22Rv1 (cell line): ENCODE data around the gene SRI.

Source experiments
- H3K27ac ChIP-seq: fragments of 450-650 bp; 2 replicates; pipeline ENCODE4 v1.5.1; 2017
- ZFX ChIP-seq: fragments of 450-650 bp; IDR thresholded peaks from 2 replicates; pipeline ENCODE4 v1.6.1; 2017; ENCODE audit warnings: antibody characterized with exemption, borderline replicate concordance
- TF ChIP-seq, protein P1 (sequence below): fragments of 450-650 bp; IDR thresholded peaks from 2 replicates; pipeline ENCODE4 v1.5.1; 2017; ENCODE audit warnings: mild to moderate bottlenecking

Gene SRI

GRCh38 chr7:88203401-88203800, 16.4 kb downstream of the SRI start:
- TF ChIP-seq, protein P1, sequence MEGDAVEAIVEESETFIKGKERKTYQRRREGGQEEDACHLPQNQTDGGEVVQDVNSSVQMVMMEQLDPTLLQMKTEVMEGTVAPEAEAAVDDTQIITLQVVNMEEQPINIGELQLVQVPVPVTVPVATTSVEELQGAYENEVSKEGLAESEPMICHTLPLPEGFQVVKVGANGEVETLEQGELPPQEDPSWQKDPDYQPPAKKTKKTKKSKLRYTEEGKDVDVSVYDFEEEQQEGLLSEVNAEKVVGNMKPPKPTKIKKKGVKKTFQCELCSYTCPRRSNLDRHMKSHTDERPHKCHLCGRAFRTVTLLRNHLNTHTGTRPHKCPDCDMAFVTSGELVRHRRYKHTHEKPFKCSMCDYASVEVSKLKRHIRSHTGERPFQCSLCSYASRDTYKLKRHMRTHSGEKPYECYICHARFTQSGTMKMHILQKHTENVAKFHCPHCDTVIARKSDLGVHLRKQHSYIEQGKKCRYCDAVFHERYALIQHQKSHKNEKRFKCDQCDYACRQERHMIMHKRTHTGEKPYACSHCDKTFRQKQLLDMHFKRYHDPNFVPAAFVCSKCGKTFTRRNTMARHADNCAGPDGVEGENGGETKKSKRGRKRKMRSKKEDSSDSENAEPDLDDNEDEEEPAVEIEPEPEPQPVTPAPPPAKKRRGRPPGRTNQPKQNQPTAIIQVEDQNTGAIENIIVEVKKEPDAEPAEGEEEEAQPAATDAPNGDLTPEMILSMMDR: no peak
- no peak for TF ChIP-seq ZFX
- H3K27ac ChIP-seq: no peak overlapping the region

DNA sequence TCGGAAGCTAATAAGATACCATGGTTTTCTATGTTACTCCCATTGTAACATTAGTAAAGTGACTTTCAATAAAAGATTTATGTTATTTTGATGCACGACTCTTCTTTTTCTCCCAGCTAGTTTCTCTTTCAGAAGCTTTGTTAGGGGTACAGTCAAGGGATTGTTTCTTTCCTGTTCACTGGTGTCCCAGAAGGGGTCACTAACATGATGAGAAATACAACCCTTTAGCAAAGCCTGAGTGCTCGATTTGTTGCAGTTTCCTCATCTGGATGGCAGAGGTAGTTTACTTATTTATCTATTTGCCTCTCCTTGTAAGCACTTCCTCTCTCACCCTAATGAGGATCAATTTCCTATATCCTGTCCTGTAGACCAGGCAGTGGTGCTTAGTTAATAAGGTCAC, 17.0 kb downstream of the SRI start:
- TF ChIP-seq, protein P1: no peak
- no peak for TF ChIP-seq ZFX
- H3K27ac ChIP-seq: no peak overlapping the region

- no peak overlapping the region for H3K27ac ChIP-seq
- TF ChIP-seq, protein P1: no peak
- no peak for TF ChIP-seq ZFX
Observed at GRCh38 chr7:88202278-88202677, 17.6 kb downstream of the SRI start.

DNA sequence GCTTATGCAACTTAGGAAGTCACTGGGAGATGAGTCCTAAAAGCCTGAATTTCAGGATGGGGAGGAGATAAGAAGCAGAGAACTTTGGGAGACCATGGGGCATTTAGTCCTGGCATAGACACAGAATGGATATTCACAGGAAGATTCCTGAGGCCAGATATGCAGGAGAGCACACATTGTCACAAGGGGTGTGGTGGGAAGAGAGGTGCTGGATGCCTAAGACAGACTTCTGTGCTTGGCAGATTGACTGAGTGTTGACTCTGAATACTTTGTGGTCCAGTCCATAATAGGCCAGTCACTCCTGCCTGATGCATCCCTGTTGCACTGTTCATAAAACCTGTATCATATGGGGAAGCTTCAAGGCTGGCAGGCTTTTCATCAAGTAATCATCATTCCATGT, 18.5 kb downstream of the SRI start:
- TF ChIP-seq, protein P1: no peak
- no peak for TF ChIP-seq ZFX
- no peak overlapping the region for H3K27ac ChIP-seq

- no peak overlapping the region for H3K27ac ChIP-seq
- TF ChIP-seq, protein P1: no peak
- TF ChIP-seq ZFX: no peak
Observed at GRCh38 chr7:88200789-88201188, 19.0 kb downstream of the SRI start.

DNA sequence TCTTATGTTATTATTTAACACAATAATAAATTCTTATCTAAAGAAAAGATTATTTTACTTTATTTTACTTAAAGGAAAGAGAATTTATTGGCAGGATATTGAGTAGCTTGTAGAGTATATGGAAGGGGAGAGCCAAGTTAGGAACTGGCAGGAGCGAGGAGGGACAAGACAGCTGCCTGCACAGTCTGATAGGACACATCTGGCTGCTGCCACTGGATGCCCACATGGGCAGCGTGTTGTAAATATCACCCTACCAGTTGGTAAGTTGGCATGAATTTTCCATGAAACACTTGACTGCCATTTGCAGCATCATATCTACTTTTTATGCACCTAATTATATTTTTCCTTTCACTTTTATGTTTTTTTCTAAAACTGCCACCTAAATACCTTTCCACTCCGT, 19.6 kb downstream of the SRI start:
- no peak overlapping the region for H3K27ac ChIP-seq
- no peak for TF ChIP-seq ZFX
- TF ChIP-seq, protein P1: no peak

GRCh38 chr7:88191911-88192310, 27.9 kb downstream of the SRI start:
- H3K27ac ChIP-seq: no peak overlapping the region

More at GRCh38 chr7:88191911-88192310, 27.9 kb downstream of the SRI start:
- TF ChIP-seq ZFX: no peak
- TF ChIP-seq, protein P1: no peak
